OCI-LY7 (cell line): Measurements from ENCODE around the gene TRABD2B. TPM values are rescaled to one million over a fixed set of nuclear protein-coding genes. Genes with fewer than 3 reads are reported as not detected.

Experiments used
- BruUV-seq: library from RNA; stranded (reverse); fragments of 400-500 nt; replicated peaks from 2 replicates; lab custom pipeline; 2021; lab: Mats Ljungman, UMichigan
- CTCF ChIA-PET: fragments of 300-600 bp; sonication (Branson Sonifier 250); formaldehyde crosslinking; loops from one replicate; lab custom pipeline; 2022; ENCODE audit warnings: antibody characterized with exemption; ENCODE audit not compliant: unreplicated experiment; lab: Charles Lee
- POLR2A ChIA-PET: fragments of 300-600 bp; sonication (Branson Sonifier 250); formaldehyde crosslinking; loops from one replicate; lab custom pipeline; 2022; ENCODE audit warnings: antibody characterized with exemption; lab: Charles Lee
- DNase-seq: peaks from one replicate; pipeline ENCODE4 v3.0.0-alpha.2; 2015; ENCODE audit warnings: low spot score
- H2AFZ ChIP-seq: fragments of 200-600 bp; sonication (generic), shearing (Covaris generic); 2 replicates; pipeline ENCODE4 v1.6.1; 2014; ENCODE audit warnings: mild to moderate bottlenecking, antibody characterized with exemption, low read length, moderate library complexity
- H3K27ac ChIP-seq: fragments of 200-600 bp; sonication (generic); 2 replicates; pipeline ENCODE4 v1.5.1; 2014; ENCODE audit warnings: mixed run types, low read depth, mild to moderate bottlenecking, moderate library complexity, low read length, inconsistent platforms; ENCODE audit not compliant: poor library complexity, severe bottlenecking
- H3K36me3 ChIP-seq: fragments of 200-600 bp; sonication (generic); 2 replicates; pipeline ENCODE4 v1.6.1; 2014; ENCODE audit warnings: mild to moderate bottlenecking, antibody characterized with exemption, low read length, moderate library complexity, mixed read lengths; ENCODE audit not compliant: insufficient read depth
- H3K4me1 ChIP-seq: fragments of 200-600 bp; sonication (generic); 2 replicates; pipeline ENCODE4 v1.5.1; 2014; ENCODE audit warnings: mild to moderate bottlenecking, low read length; ENCODE audit not compliant: insufficient read depth, poor library complexity, severe bottlenecking
- H3K4me2 ChIP-seq: fragments of 200-600 bp; sonication (generic); 2 replicates; pipeline ENCODE4 v1.6.1; 2014; ENCODE audit warnings: mild to moderate bottlenecking, low read length
- H3K4me3 ChIP-seq: fragments of 200-600 bp; sonication (generic); 2 replicates; pipeline ENCODE4 v1.5.1; 2014; ENCODE audit warnings: mild to moderate bottlenecking, low read depth, low read length; ENCODE audit not compliant: poor library complexity, severe bottlenecking
- H3K79me2 ChIP-seq: fragments of 200-600 bp; sonication (generic); 2 replicates; pipeline ENCODE4 v1.6.1; 2016; ENCODE audit warnings: low read depth, mild to moderate bottlenecking, low read length, moderate library complexity, mixed read lengths; ENCODE audit not compliant: insufficient read depth
- H3K9me2 ChIP-seq: fragments of 200-600 bp; sonication (generic); 2 replicates; pipeline ENCODE4 v1.6.1; 2016; ENCODE audit warnings: mild to moderate bottlenecking, low read length, mixed read lengths; ENCODE audit not compliant: insufficient read depth
- H3K9me3 ChIP-seq: fragments of 200-600 bp; sonication (generic); 2 replicates; pipeline ENCODE4 v1.6.1; 2014; ENCODE audit warnings: mild to moderate bottlenecking, mixed run types, low read length, mixed read lengths
- H4K20me1 ChIP-seq: fragments of 200-600 bp; sonication (generic); 2 replicates; pipeline ENCODE4 v1.6.1; 2014; ENCODE audit warnings: mild to moderate bottlenecking, antibody characterized with exemption, low read length, moderate library complexity, mixed read lengths; ENCODE audit not compliant: insufficient read depth
- CTCF ChIP-seq: fragments of 200-600 bp; sonication (generic); conservative IDR thresholded peaks from 2 replicates; pipeline ENCODE4 v1.5.1; 2014; ENCODE audit warnings: mild to moderate bottlenecking, antibody characterized with exemption, low read length, moderate library complexity, mixed read lengths
- EZH2phosphoT487 ChIP-seq: fragments of 200-600 bp; sonication (generic); IDR thresholded peaks from 2 replicates; pipeline ENCODE4 v1.6.1; 2018; ENCODE audit warnings: low read depth, borderline replicate concordance, mild to moderate bottlenecking, mixed run types, antibody characterized with exemption, low read length, moderate library complexity, mixed read lengths
- intact Hi-C: fragments of 100-400 bp; cut with micrococcal nuclease; formaldehyde crosslinking; loops from one replicate; pipeline ENCODE4 v1.10.0; 2022; ENCODE audit not compliant: unreplicated experiment
- total RNA-seq, 2 experiments: library from RNA; depleted of rRNA in 1 of 2; stranded (reverse); fragments of >200 nt in 1 of 2; shearing (Covaris generic) in 1 of 2; gene quantifications; 2 replicates each; pipeline ENCODE4 v1.2.3, GENCODE V29; 2014 to 2022

Gene TRABD2B
- total RNA-seq, 2 experiments from 2014 or later: not detected

GRCh38 chr1:47830641-47831333 is 166.4 kb downstream of the TRABD2B start:
- no peak overlapping the region for H3K4me3 ChIP-seq
- CTCF ChIA-PET: no interaction called here
- no peak overlapping the region for H3K4me2 ChIP-seq
- H4K20me1 ChIP-seq: no peaks in the 10 kb centered on the region
- DNase-seq: no peak
- no peaks in the 10 kb centered on the region for H3K9me2 ChIP-seq
- no peaks in the 10 kb centered on the region for H3K79me2 ChIP-seq
- H3K36me3 ChIP-seq: no peaks in the 10 kb centered on the region
- no peaks in the 10 kb centered on the region for H3K4me1 ChIP-seq
- TF ChIP-seq EZH2phosphoT487: no peak
- no peak for TF ChIP-seq CTCF
- H3K27ac ChIP-seq: no peak overlapping the region
- intact Hi-C loops: no loop called here
- POLR2A ChIA-PET: no interaction called here
- H3K9me3 ChIP-seq: no peaks in the 10 kb centered on the region
- no TSS peak for BruUV-seq
- H2AFZ ChIP-seq: no peak overlapping the region

GRCh38 chr1:47830021-47830420 is 167.2 kb downstream of the TRABD2B start:
- POLR2A ChIA-PET: interaction anchor here (0.7 kb wide), 1 partner anchor 105 kb away, joined by 4 read pairs; no protein-coding TSS in a partner anchor

More at GRCh38 chr1:47830021-47830420, 167.2 kb downstream of the TRABD2B start:
- no peak overlapping the region for H2AFZ ChIP-seq
- H3K4me2 ChIP-seq: no peak overlapping the region
- no peak for TF ChIP-seq EZH2phosphoT487
- TF ChIP-seq CTCF: no peak
- H3K9me2 ChIP-seq: no peaks in the 10 kb centered on the region
- no peak overlapping the region for H3K27ac ChIP-seq
- no peak overlapping the region for H3K4me3 ChIP-seq
- no peaks in the 10 kb centered on the region for H3K36me3 ChIP-seq
- no TSS peak for BruUV-seq
- no peaks in the 10 kb centered on the region for H4K20me1 ChIP-seq
- DNase-seq: no peak
- CTCF ChIA-PET: no interaction called here
- no peaks in the 10 kb centered on the region for H3K9me3 ChIP-seq
- intact Hi-C loops: no loop called here
- H3K4me1 ChIP-seq: no peaks in the 10 kb centered on the region
- H3K79me2 ChIP-seq: no peaks in the 10 kb centered on the region
